A549 (cell line): Measurements from ENCODE around the gene PARD3B. TPM values are rescaled to one million over a fixed set of nuclear protein-coding genes. Genes with fewer than 3 reads are reported as not detected.

Experiments
- ATAC-seq, 2 experiments: fragments of 200-7000 bp in 1 of 2; fragments of >200 bp in 1 of 2; cut with Nextera tagmentation in 1 of 2; cut with Tn5 transposase in 1 of 2; 3 replicates each; pipeline versions ENCODE4 v1.8.0 to v1.9.1; 2018 to 2020; ENCODE audit warnings: mild to moderate bottlenecking in 1 of 2, moderate library complexity in 1 of 2
- CTCF ChIA-PET: fragments of 300-600 bp; sonication (Branson Sonifier 250); formaldehyde crosslinking; extraction: SDS; loops from one replicate; lab custom pipeline; 2021; ENCODE audit warnings: antibody characterized with exemption, inconsistent platforms; lab: Yijun Ruan, JAX
- POLR2A ChIA-PET: fragments of 350-600 bp; formaldehyde crosslinking; extraction: SDS; loops from one replicate; lab custom pipeline; 2021; ENCODE audit warnings: antibody characterized with exemption, inconsistent platforms; lab: Yijun Ruan, JAX
- DNase-seq, 2 experiments: peaks; one replicate each; pipeline versions ENCODE4 v3.0.0 to v3.0.0-alpha.2; 2011 to 2016; ENCODE audit warnings: low read depth in 1 of 2, low spot score in 1 of 2
- FAIRE-seq: peaks from 2 replicates; lab custom pipeline; 2011; peaks lifted over from hg19 to GRCh38; lab: Jason Lieb, UNC
- H3K27ac ChIP-seq, 2 experiments: fragments of >200 bp; sonication (Bioruptor Twin); formaldehyde crosslinking; 3 replicates each; pipeline ENCODE4 v1.5.1; 2016 to 2017
- H3K4me1 ChIP-seq: fragments of >200 bp; sonication (Bioruptor Twin); formaldehyde crosslinking; 3 replicates; pipeline ENCODE4 v1.6.1; 2016
- H3K4me2 ChIP-seq: fragments of >200 bp; sonication (Bioruptor Twin); formaldehyde crosslinking; 3 replicates; pipeline ENCODE4 v1.6.1; 2016
- H3K4me3 ChIP-seq: fragments of >200 bp; sonication (Bioruptor Twin); formaldehyde crosslinking; 3 replicates; pipeline ENCODE4 v1.5.1; 2016
- H3K9me3 ChIP-seq: fragments of >200 bp; sonication (Bioruptor Twin); formaldehyde crosslinking; 3 replicates; pipeline ENCODE4 v1.6.1; 2016
- ATOH8 ChIP-seq: fragments of 250-450 bp; sonication (Bioruptor Pico); IDR thresholded peaks from 2 replicates; pipeline ENCODE4 v1.5.0; 2020; ENCODE audit warnings: low read depth, mild to moderate bottlenecking, moderate library complexity
- CBX2 ChIP-seq: fragments of 200-600 bp; sonication (generic); IDR thresholded peaks from 2 replicates; pipeline ENCODE4 v1.6.1; 2016; ENCODE audit warnings: low read depth, mild to moderate bottlenecking, borderline replicate concordance
- CHD2 ChIP-seq: fragments of 150-350 bp; IDR thresholded peaks from 2 replicates; pipeline ENCODE4 v1.6.1; 2014; ENCODE audit warnings: low read length; ENCODE audit not compliant: partially characterized antibody
- CTCF ChIP-seq: fragments of >200 bp; sonication (Bioruptor Twin); formaldehyde crosslinking; IDR thresholded peaks from 3 replicates; pipeline ENCODE4 v1.5.1; 2016
- ESRRA ChIP-seq: fragments of 150-350 bp; IDR thresholded peaks from 2 replicates; pipeline ENCODE4 v1.6.1; 2014; ENCODE audit warnings: mild to moderate bottlenecking, low read length, borderline replicate concordance
- HOXB5 ChIP-seq: fragments of 250-450 bp; sonication (Bioruptor Pico); IDR thresholded peaks from 2 replicates; pipeline ENCODE4 v1.5.0; 2020; ENCODE audit warnings: mild to moderate bottlenecking, moderate library complexity
- KDM1A ChIP-seq: fragments of 200-600 bp; sonication (generic); IDR thresholded peaks from 2 replicates; pipeline ENCODE4 v1.6.1; 2016; ENCODE audit warnings: low read depth, mild to moderate bottlenecking
- NPAS2 ChIP-seq: fragments of 250-450 bp; sonication (Bioruptor Pico); IDR thresholded peaks from 2 replicates; pipeline ENCODE4 v1.8.0; 2022; ENCODE audit warnings: mild to moderate bottlenecking, moderate library complexity, borderline replicate concordance
- PBX3 ChIP-seq: IDR thresholded peaks from 2 replicates; pipeline ENCODE4 v1.6.1; 2012
- PHF8 ChIP-seq: fragments of 200-600 bp; sonication (generic); IDR thresholded peaks from 2 replicates; pipeline ENCODE4 v1.6.1; 2016; ENCODE audit warnings: low read depth, mild to moderate bottlenecking, antibody characterized with exemption, moderate library complexity, borderline replicate concordance
- POLR2AphosphoS2 ChIP-seq: conservative IDR thresholded peaks from 2 replicates; pipeline ENCODE4 v1.6.1; 2012; ENCODE audit warnings: low read length, improper control_type of control experiment, inconsistent platforms
- RARB ChIP-seq: fragments of 250-450 bp; sonication (Bioruptor Pico); IDR thresholded peaks from 2 replicates; pipeline ENCODE4 v1.8.0; 2021; ENCODE audit warnings: mild to moderate bottlenecking, moderate library complexity
- SMC3 ChIP-seq: fragments of >200 bp; sonication (Bioruptor Twin); formaldehyde crosslinking; IDR thresholded peaks from 3 replicates; pipeline ENCODE4 v1.6.1; 2018; ENCODE audit warnings: inconsistent platforms
- SREBF2 ChIP-seq: fragments of 450-650 bp; IDR thresholded peaks from 2 replicates; pipeline ENCODE4 v1.6.1; 2014; ENCODE audit warnings: mild to moderate bottlenecking, moderate library complexity
- ZC3H11A ChIP-seq: fragments of 450-650 bp; IDR thresholded peaks from 2 replicates; pipeline ENCODE4 v1.6.1; 2014; ENCODE audit warnings: antibody characterized with exemption, mild to moderate bottlenecking
- ZFP36 ChIP-seq: fragments of 450-650 bp; IDR thresholded peaks from 2 replicates; pipeline ENCODE4 v1.6.1; 2014; ENCODE audit warnings: borderline replicate concordance; ENCODE audit not compliant: partially characterized antibody
- ZSCAN20 ChIP-seq: fragments of 250-450 bp; sonication (Bioruptor Pico); IDR thresholded peaks from 2 replicates; pipeline ENCODE4 v1.8.0; 2022; ENCODE audit warnings: mild to moderate bottlenecking, moderate library complexity
- WGBS: methylation state at CpG from one replicate; pipeline ENCODE4 v1.1.6; 2017; ENCODE audit errors: missing lambda C conversion rate; 5-methylcytosine and 5-hydroxymethylcytosine counted together
- polyA plus RNA-seq, 4 experiments: library from polyadenylated mRNA; depleted of rRNA in 3 of 4; stranded (reverse); fragments of >200 nt; fragmentation: RNase III in 1 of 4; extraction: RNeasy Plus Mini Kit Qiagen cat#74134 plus additional on column Dnase treatment in 1 of 4; gene quantifications; 2 replicates in 3 of 4; 3 replicates in 1 of 4; pipeline ENCODE4 v1.2.3, GENCODE V29; 2011 to 2017
- TF ChIP-seq, protein P1 (sequence below): fragments of 450-650 bp; IDR thresholded peaks from 2 replicates; pipeline ENCODE4 v1.6.1; 2014; ENCODE audit warnings: antibody characterized with exemption
- TF ChIP-seq, protein P2 (sequence below): fragments of 200-600 bp; sonication (generic); IDR thresholded peaks from 2 replicates; pipeline ENCODE4 v1.6.1; 2016; ENCODE audit warnings: antibody characterized with exemption, mild to moderate bottlenecking, moderate library complexity

PARD3B gene
- polyA plus RNA-seq, 2 of the 4 experiments (the other 2 are of a cell fraction) = 1.2 to 2.4 TPM

DNA sequence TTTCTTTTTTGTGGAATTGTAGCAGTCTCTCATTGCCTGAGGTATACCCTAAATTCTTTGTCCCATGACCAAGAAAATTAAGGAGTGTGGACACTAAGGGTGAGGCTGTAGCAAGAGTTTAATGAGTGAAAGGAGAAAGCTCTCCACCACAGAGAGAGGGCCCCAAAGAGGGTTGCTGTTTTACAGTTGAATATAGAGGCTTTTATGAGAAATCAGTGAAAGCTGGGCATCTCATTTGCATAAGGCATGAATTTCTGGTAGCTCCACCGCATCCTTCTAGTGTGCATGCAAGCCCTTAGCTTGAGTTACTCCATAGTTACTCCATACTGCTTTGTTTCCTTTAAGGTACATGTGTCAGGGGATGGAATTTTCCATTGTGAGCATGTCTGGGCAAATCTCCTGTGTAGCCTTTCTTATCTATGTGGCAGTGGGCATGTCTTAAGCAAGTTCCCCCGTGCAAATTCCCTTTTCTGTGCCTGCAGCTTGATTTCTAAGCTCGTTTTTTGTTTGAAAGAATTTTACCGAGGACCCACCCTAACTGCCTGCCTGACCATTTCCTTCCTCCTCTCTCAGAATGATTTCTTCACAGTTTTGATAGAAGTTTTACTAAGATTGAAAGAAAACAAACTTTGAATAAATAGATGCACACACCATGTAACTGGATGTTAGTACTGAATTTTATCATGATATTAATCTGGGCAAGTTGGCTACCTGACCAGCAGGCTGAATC, 218.9 kb downstream of the PARD3B start:
- H3K9me3 ChIP-seq = peaks cover 20% of the 10 kb centered on the region
- TF ChIP-seq ZFP36 (peak; percentile 96), POLR2AphosphoS2 (no peak)
- TF ChIP-seq, protein P1, sequence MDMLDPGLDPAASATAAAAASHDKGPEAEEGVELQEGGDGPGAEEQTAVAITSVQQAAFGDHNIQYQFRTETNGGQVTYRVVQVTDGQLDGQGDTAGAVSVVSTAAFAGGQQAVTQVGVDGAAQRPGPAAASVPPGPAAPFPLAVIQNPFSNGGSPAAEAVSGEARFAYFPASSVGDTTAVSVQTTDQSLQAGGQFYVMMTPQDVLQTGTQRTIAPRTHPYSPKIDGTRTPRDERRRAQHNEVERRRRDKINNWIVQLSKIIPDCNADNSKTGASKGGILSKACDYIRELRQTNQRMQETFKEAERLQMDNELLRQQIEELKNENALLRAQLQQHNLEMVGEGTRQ = no peak
- TF ChIP-seq, all 56 proteins: peak for 1
- Histone ChIP-seq H3K27ac (no peak overlapping the region), H3K4me2 (no peak overlapping the region), H3K4me3 (no peak overlapping the region), H3K4me1 (no peaks in the 10 kb centered on the region)
- no peak for FAIRE-seq
- ChIA-PET POLR2A (no interaction called here), CTCF (no interaction called here)
- ATAC-seq = no peak
- peak in 1 of 2 experiments; percentile 6 for DNase-seq
- 31% methylated on average over 4 of the region's 4 CpGs for WGBS

DNA sequence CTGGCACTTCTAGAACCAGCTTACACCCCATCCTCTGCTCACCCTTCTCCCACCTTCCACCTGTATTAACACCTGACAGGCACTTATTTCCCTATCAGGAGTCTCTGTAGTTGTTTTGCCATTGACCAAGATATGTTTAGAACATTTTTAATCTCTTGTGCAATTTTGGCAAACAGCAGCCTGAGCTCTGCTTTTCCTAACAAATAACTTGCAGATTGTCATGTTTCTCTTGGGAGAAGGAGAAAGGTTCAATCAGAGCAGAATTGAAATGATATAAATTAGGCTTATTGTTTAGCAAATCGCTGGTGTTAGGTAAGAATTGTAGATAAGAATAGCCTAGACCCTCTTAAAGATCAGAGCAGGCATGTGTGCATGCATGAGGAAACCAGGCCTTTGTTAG, 225.5 kb downstream of the PARD3B start:
- no peak for DNase-seq
- H3K4me1 ChIP-seq = no peaks in the 10 kb centered on the region
- H3K27ac ChIP-seq = no peak overlapping the region
- ChIA-PET POLR2A (no interaction called here), CTCF (no interaction called here)
- H3K4me2 ChIP-seq = no peak overlapping the region
- no peak for FAIRE-seq
- WGBS = 4% methylated on average over 1 of the region's 1 CpG
- H3K9me3 ChIP-seq = peaks cover under 1% of the 10 kb centered on the region; the same call in 1 of the 3 replicates
- no peak for ATAC-seq
- TF ChIP-seq HOXB5 (no peak), PHF8 (no peak), ATOH8 (CRISPR knock-in tag) (no peak), ZFP36 (no peak), SMC3 (no peak), PBX3 (no peak), NPAS2 (CRISPR knock-in tag) (no peak), RARB (CRISPR knock-in tag) (no peak)
- no peak overlapping the region for H3K4me3 ChIP-seq

GRCh38 chr2:204771721-204772120, 226.4 kb downstream of the PARD3B start:
- Histone ChIP-seq H3K4me2 (no peak overlapping the region), H3K9me3 (no peaks in the 10 kb centered on the region), H3K27ac (no peak overlapping the region), H3K4me3 (no peak overlapping the region), H3K4me1 (no peaks in the 10 kb centered on the region)
- no peak for ATAC-seq
- POLR2A ChIA-PET = no interaction called here
- TF ChIP-seq ESRRA (no peak), ZSCAN20 (CRISPR knock-in tag) (no peak), CHD2 (no peak), ZC3H11A (no peak), CTCF (no peak), KDM1A (no peak), SREBF2 (no peak), CBX2 (no peak)
- TF ChIP-seq, protein P2, sequence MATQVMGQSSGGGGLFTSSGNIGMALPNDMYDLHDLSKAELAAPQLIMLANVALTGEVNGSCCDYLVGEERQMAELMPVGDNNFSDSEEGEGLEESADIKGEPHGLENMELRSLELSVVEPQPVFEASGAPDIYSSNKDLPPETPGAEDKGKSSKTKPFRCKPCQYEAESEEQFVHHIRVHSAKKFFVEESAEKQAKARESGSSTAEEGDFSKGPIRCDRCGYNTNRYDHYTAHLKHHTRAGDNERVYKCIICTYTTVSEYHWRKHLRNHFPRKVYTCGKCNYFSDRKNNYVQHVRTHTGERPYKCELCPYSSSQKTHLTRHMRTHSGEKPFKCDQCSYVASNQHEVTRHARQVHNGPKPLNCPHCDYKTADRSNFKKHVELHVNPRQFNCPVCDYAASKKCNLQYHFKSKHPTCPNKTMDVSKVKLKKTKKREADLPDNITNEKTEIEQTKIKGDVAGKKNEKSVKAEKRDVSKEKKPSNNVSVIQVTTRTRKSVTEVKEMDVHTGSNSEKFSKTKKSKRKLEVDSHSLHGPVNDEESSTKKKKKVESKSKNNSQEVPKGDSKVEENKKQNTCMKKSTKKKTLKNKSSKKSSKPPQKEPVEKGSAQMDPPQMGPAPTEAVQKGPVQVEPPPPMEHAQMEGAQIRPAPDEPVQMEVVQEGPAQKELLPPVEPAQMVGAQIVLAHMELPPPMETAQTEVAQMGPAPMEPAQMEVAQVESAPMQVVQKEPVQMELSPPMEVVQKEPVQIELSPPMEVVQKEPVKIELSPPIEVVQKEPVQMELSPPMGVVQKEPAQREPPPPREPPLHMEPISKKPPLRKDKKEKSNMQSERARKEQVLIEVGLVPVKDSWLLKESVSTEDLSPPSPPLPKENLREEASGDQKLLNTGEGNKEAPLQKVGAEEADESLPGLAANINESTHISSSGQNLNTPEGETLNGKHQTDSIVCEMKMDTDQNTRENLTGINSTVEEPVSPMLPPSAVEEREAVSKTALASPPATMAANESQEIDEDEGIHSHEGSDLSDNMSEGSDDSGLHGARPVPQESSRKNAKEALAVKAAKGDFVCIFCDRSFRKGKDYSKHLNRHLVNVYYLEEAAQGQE = no peak
- FAIRE-seq = no peak
- CTCF ChIA-PET = no interaction called here
- no peak for DNase-seq
